HG03378 (cell line): ENCODE measurements around the gene SPC24.
"Not testable (repeated sequence)": the region's sequence is repeated elsewhere in the genome, so short reads cannot be mapped to it uniquely, and the experiment has no call there.

Experiments used
- ATAC-seq: cut with Tn5 transposase; IDR thresholded peaks from one replicate; pipeline ENCODE4 v1.9.1; 2021; ENCODE audit warnings: mild to moderate bottlenecking, moderate library complexity; ENCODE audit not compliant: unreplicated experiment

SPC24 gene

DNA sequence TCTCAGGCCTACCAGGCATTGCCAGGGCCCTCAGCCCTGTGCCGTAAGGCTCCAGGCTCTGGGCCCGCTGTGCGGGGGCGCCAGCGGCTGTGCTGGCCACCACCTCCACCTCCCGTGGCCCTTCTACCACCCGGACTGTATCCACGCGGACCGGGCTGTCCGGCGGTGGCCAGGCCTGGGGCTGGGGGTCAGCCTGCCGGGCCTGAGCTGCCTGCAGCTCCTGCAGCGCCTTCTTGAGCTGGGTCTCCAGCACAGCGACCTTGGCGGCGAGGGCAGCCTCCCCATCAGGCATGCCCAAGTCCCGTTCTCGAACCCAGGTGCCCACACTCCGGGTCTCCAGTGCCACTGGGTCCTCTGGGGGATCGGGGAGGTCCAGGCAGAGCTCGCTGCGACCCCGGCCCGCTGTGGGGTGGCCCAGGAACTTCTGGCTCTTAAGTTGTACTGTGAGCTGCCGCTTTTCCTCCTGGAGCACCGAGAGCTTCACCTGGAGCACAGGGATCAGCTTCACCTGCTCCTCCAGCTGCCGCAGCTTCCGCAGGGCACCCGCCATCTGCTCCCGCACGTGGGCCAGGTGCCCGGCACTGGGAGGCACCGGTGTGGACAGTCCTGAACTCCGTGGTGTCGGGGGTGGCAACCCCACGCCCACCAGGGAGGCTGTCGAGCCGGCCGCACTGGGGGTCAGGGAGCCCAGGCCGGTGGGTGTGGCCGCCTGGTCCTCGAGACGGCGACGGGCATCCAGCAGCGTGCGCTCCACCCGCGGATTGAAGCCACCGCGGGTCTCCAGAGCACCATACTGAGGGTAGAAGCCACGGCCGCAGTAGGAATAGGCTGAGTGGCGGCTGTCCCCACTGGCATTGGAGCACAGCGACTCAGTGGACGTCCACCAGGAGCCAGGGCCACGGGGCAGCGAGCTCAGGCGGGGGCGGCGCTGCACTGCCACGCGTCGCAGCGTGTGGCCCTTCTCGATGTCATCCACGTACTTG is 37.7 kb upstream of the SPC24 start:
- ATAC-seq, result no peak

DNA sequence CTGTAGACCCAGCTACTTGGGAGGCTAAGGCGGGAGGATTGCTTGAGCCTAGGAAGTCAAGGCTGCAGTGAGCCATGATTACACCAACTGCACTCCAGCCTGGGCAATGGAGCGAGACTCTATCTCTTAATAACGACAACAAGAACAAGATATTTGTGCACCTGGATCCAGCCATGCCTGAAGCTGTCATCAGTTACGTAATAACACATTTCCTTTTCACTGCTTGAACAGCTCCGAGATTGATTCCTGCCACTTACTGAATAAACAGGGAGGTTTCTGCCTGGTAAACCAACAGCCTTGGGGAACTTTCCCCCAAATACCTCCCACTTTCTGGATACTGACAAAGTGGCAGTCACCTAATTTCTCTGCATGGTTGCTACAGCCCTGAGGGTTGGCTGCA is 36.4 kb upstream of the SPC24 start:
- ATAC-seq, result no peak

DNA sequence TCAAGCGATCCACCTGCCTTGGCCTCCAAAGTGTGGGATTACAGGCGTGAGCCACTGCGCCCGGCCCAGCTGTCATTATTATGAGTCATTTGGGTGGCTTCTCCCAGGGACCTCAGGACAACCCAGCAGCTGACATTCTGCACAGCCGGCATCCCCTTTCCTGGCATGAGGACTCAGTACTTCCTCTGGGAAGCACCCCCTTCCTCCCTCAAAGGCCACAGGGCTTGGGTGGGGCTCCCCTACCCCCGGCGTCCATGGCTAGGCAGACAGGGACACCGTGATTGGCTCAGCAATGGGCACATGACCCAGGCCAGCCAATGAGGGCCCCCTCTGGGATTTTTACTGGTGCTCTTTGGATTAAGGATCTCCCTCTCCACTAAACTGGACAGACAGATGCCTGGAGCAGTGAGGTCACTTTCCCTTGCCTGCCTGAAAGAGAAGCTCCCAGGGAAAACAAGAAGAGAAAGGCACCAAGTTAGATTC is 35.7 kb upstream of the SPC24 start:
- no peak for ATAC-seq

DNA sequence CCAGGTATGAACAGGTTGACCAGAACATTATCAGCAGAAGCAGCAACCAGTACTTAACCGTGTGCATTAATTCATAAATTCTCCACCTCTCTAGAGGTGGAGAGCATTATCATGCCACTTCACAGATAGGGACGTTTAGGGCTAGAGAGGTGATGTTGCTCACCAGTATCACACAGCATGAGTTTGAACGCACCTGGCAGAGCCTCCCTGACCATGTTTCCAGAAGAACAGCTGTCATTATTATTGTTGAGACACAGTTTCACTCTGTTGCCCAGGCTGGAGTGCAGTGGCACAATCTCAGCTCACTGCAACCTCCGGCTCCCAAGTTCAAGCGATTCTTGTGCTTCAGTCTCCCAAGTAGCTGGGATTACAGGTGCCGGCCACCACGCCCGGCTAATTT is 34.9 kb upstream of the SPC24 start:
- ATAC-seq, result no peak

DNA sequence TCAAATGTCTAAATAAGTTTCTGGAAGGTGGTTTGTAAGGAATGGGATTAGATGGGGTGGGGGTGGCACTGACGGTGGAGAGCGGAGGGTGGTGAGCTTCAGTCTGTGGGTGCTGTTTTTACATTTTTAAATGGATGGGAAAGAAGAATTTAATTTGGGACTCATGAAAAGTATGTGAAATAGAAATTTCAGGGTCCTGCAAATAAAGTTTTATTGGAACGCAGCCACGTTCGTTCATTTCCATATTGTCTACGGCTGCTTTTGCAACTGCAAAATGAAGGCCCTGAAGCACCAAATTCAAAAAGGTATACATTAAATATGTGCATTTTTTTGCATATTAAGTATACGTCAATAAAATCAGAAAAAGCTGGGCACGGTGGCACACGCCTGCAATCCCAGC is 31.9 kb upstream of the SPC24 start:
- ATAC-seq, result no peak

DNA sequence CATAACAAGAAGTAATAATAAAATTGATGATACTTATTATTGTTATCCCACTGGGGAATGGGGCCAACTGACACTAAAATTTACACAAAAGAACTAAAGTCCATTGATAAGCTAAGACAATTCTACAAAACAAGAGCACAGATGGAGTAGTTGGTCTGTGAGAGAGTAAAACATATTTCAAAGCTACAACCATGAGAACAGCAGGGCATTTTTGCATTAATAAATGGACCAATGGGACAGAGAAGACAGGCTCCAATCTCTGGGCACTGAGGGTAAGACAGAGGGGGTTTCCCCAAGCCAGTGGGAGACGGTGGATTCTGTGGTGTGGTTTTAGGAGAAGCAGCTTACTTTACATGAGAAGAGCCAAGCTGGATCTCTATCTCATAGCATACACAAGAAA is 27.4 kb upstream of the SPC24 start:
- ATAC-seq, result no peak

DNA sequence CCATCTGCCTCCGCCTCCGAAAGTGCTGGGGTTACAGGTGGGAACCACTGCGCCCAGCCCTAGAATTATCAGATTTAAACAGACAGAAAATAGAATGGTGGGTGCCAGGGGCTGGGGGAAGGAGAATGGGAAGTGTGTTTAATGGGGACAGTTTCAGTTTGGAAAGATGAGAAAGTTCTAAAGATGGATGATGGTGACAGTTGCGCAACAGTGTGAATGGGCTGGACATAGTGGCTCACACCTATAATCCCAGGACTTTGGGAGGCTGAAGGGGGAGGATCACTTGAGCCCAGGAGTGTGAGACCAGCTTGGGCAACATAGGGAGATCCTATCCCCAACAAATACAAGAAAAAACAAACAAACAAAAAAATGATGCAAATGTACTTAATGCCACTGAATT is 25.9 kb upstream of the SPC24 start:
- no peak for ATAC-seq

DNA sequence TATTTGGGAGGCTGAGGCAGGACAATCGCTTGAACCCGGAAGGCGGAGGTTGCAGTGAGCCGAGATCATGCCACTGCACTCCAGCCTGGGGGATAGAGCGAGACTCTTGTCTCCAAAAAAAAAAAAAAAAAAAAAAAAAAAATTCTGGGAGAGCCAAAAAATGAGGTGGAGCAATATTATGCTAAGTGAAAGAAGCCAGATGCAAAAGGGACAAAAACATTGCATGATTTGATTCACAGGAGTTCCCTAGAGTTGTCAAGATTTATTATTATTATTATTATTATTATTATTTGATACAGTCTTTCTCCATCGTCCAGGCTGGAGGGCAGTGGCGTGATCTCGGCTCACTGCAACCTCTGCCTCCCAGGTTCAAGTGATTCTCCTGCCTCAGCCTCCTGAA is 25.4 kb upstream of the SPC24 start:
- ATAC-seq, result not testable (repeated sequence)

DNA sequence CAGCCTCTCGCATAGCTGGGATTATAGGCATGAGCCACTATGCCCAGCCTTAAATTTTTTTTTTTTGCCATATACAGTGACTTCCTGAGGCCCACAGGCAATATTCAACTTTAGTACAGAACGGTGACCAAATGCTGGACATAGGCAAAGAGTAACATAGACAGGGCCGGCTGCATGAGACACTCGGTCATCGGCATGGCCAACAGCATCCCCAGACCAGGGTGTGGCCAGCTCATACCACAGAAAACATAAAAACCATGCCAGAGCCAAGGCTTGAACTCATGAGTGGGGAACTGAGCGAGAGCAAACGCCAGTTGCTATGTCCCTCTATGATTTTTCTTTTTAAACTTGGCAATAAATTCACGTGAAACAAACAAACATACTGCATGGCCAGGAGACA is 24.8 kb upstream of the SPC24 start:
- ATAC-seq, result no peak

DNA sequence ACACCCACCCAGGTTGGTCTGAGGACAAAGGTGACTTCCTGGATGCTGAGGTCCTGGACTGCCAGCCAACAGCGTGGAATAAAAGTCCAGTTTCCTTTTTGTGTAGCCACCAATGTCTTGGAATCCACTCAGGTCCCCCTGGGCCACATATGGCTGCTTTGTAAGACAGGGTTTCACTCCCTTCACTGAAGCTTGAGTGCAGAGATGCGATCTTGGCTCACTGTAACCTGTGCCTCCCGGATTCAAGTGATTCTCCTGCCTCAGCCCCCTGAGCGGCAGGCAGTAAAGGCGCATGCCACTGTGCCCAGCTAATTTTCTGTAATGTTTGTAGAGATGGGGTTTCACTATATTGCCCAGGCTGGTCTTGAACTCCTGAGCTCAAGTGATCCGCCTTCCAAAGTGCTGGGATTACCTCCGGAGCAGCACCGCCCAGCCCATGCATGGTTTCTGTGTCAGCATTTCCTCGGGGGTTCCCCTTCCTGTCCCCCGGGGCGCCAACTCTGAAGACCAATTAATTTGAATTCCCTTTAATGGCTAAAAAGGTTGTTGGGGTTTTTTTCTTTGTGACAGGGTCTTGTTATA is 24.2 kb upstream of the SPC24 start:
- no peak for ATAC-seq

DNA sequence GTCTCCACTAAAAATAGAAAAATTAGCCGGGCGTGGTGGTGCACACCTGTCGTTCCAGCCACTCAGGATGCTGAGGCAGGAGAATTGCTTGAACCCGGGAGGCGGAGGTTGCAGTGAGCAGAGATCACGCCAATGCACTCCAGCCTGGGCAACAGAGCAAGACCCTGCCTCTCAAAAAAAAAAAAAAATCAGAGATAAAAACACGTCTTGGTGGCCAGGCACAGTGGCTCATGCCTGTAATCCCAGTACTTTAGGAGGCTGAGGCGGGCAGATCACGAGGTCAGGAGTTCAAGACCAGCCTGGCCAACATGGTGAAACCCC is 23.5 kb upstream of the SPC24 start:
- ATAC-seq, result not testable (repeated sequence)

DNA sequence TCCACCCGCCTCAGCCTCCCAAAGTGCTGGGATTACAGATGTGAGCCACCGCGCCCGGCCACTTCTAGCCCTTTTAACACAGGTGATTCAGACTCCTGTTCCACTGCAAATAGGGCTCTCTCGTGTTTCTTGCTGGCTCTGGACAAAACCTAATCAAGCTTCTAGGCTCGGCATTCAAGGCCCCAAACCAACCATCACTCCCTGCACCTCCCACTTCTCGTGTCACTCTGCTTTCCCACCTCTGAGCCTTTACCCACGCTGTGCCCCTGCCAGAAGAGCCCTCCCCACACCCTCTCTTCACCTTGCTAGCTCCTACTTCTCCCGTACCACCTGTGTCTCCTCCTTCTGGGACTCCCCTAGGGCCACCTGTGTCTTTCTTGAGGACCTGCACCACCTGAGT is 22.0 kb upstream of the SPC24 start:
- ATAC-seq, result no peak

DNA sequence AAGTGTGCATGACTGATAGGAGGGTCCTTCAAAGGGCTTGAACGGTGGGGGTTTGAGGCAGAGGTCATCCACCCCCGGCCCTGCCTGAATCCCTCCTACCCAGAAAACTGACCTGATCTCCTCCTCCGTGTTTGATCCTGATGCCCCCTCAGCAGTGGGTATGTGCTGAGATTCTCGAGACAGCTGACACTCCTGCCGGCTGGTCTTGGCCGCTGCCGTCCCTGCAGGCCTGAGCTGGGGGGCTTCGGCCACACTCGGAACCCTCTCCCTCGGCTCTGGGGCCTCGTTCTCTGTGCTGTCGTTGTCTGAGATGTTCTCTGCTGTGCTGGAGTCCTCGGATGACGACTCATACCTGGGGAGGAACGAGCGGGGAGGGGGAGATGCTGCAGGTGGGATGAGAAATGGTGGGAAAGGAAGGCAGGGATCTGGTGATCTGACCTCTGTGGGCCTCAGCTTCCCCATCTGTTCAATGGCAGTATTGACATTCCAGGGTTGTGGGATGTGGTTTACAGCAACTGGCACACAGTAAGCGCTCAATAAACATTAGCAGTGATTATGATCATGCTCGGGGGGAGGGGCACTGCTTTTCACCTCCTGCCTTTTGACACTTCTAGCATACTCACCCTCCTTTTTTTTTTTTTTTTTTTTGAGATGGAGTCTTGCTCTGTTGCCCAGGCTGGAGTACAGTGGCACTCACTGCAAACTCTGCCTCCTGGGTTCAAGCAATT is 21.0 kb upstream of the SPC24 start:
- ATAC-seq, result no peak

DNA sequence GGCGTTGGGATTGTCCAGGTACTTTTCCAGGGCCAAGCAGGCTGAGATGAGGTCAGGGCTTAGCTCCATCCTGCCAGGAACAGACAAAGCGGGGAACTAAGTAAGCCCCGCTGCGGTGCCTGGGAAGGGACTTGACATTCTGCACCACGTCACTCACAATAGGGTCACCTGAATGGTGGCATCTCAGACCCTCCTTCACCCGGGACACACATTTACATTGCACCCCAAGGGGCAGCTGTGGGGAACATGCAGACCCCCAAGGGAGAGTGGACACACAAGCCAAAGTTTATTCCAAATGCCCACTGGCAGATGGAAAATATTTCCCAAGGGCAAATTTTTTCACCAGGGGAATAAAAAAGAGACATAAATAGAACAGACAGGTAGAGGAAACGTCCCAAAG is 20.3 kb upstream of the SPC24 start:
- ATAC-seq, result no peak

DNA sequence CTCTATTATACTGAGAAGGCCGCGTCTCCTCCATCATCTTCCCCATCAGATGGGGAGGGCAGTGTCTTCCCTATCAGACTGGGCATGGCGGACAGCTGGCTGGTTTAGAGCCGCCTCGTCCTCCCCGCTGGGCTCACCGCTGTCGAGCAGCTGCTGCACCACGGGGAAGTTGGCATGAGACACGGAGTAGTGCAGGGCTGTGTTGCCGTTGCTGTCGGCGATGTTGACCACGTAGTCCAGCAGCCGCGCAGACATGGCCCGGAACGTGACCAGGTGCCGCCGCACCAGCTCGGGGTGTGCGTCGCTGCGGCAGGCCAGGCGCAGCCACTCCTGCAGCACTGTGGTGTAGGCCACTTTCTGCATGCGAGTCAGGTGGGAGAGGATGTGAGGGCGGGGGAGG is 18.8 kb upstream of the SPC24 start:
- no peak for ATAC-seq

DNA sequence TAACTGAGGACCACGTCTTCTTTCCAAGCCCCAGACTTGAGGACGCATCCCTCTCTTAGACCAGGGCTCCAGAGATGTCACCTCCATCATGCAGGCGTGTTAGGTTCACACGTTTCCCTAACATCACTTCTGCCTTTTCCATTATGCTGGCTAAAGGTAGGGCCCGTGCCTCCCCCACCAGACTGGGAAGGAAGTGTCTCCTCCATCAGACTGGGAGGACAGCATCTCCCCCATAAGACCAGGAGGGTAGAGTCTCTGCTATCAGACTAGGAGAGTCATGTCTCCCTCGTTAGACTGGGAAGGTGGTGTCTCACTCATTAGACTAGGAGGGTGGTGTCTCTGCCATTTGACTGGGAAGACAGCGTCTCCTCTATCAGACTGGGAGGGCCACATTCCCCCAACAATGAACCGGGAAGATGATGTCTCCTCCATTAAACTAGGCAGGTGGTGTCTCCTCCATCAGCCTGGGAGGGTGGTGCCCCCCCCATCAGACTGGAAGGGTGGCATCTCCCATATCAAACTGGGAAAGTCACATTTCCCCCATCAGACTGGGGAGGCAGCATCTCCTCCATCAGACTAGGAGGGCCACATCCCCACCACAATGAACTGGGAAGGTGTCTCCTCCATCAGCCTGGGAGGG is 18.1 kb upstream of the SPC24 start:
- ATAC-seq, result no peak

DNA sequence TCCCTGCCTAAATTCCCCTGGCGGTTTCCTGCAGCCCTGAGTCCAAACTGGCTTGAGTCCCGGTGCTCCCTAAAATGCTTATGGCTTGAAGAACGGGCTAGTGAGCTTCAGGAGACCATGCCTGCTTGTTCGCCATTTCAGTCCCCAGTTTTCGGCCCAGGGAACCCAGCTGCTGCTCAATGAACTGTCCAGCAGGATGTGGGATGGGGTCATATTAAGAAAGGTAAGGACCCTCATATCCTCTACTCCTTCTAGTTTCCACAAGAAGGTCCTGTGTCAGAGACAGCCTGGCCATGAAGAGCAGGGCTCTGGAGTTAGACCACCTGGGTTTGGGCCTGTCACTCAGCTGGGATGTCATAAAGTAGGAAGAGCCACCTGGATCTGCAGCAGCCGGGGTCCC is 17.0 kb upstream of the SPC24 start:
- ATAC-seq, result no peak

DNA sequence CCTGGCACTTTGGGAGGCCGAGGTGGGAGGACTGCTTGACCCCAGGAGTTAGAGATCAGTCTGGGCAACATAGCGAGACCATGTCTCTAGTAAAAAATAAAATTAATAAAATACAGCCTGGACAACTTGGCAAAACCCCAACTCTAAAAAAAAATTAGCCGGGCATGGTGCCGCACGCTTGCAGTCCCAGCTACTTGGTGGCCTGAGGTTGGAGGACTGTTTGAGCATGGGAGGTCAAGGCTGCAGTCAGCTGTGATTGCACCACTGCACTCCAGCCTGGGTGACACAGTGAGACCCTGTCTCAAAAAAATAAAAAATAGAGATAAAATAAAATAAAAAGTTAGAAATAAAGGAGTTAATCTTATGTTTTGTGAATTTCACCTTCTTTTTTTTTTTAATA is 15.6 kb upstream of the SPC24 start:
- ATAC-seq, result no peak

DNA sequence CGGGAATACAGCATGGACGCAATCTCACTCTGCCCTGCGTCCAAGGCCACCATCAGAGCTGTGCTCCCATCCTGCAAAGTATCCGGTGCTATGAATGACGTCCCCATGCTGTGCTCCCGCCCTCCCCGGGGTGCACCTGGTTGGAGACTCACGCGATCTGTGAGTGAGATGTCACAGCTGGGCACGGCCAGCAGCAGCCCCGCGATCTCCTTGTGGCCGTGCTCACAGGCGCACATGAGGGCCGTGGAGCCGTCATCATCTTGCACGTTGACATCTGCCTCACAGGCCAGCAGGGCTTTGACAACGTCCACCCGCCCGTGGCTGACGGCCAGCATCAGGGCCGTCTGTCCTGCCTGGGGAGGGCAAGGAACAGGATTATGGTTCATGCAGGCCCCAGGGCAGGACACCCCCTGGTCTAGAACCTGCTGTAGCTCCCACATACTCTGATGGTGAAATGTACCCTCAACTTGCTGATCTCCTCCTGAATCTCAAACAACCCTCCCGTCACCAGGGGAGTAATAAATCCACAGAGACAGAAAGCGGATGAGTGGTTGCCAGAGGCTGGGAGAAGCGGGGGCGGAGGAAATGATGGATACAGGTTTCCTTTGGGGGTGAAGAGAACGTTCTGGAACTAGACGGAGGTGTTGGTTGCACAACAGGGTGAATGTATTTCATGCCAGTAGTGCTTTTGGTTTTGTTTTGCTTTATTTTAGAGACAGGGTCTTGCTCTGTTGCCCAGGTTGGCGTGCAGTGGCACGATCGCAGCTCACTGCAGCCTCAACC is 14.5 kb upstream of the SPC24 start:
- no peak for ATAC-seq

DNA sequence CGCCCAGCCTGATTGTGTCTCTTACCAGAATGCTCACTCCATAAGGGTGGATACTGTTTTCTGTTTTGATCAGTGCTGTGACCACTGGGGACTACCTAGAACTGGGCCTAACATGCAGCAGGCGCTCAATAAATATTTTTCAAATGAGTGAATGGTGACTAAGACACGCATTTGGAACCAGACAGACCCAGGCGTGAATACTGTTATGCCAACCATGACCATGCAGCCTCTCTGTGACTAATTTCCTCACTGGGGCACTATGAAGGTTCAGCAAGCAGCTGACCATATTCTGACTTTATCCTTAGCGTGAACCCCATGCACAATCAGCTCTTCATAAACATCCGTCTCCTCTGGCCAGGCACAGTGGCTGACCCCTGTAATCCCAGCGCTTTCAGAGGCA is 13.0 kb upstream of the SPC24 start:
- no peak for ATAC-seq
